Measurements from ENCODE around the gene TMEM121B. TPM values are rescaled to one million over a fixed set of nuclear protein-coding genes. Genes with fewer than 3 reads are reported as not detected.

TMEM121B gene
- total RNA-seq, 1 donor from 2014 or later, result 1.9 TPM

DNA sequence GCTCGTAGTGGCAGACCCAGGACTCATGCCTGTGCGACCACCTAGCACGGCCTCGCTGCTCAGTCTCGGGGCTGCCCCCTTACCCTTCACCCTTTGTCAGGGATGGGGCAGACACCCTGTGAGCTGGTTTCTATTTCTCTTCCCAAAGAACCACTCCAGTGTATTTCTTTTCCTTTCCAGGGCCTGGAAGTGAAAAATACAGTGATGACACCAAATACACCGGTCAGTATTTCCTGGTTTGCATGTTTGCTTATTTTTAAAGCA, 13.7 kb downstream of the TMEM121B start:
- DNase-seq (ENCODE audit: low read depth) (no peak), FAIRE-seq (no peak)
- Histone ChIP-seq H3K4me3 (ENCODE audit: insufficient read depth, low read depth, low read length) (no peak overlapping the region), H3K9ac (ENCODE audit: low read length) (no peak overlapping the region), H3K79me2 (ENCODE audit: insufficient read depth, low read length) (no peaks in the 10 kb centered on the region), H3K36me3 (ENCODE audit: insufficient read depth, low read length) (peaks cover 6% of the 10 kb centered on the region), H3K27me3 (ENCODE audit: insufficient read depth, low read length) (no peaks in the 10 kb centered on the region), H3K4me1 (ENCODE audit: insufficient read depth, low read length) (no peaks in the 10 kb centered on the region), H3K9me3 (ENCODE audit: insufficient read depth, low read depth, low read length) (no peaks in the 10 kb centered on the region), H3K27ac (ENCODE audit: low read depth, low read length) (no peak overlapping the region), H2AFZ (ENCODE audit: low read depth, low read length) (no peak overlapping the region), H3K4me2 (ENCODE audit: low read length) (no peak overlapping the region), H4K20me1 (ENCODE audit: insufficient read depth, low read length) (peaks cover 17% of the 10 kb centered on the region)
- no peaks in the 10 kb centered on the region for H3K9me3 Mint-ChIP-seq (ENCODE audit: unreplicated experiment)
- no peak overlapping the region for H3K4me3 Mint-ChIP-seq (ENCODE audit: unreplicated experiment)
- TF ChIP-seq, protein P1, sequence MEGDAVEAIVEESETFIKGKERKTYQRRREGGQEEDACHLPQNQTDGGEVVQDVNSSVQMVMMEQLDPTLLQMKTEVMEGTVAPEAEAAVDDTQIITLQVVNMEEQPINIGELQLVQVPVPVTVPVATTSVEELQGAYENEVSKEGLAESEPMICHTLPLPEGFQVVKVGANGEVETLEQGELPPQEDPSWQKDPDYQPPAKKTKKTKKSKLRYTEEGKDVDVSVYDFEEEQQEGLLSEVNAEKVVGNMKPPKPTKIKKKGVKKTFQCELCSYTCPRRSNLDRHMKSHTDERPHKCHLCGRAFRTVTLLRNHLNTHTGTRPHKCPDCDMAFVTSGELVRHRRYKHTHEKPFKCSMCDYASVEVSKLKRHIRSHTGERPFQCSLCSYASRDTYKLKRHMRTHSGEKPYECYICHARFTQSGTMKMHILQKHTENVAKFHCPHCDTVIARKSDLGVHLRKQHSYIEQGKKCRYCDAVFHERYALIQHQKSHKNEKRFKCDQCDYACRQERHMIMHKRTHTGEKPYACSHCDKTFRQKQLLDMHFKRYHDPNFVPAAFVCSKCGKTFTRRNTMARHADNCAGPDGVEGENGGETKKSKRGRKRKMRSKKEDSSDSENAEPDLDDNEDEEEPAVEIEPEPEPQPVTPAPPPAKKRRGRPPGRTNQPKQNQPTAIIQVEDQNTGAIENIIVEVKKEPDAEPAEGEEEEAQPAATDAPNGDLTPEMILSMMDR (IDR thresholded peaks at IDR 0.05; ENCODE audit: insufficient read depth, low read depth, low read length), result no peak
- no peak for TF ChIP-seq EZH2 (IDR thresholded peaks at IDR 0.05; ENCODE audit: insufficient read depth, low read length)
- H3K27me3 Mint-ChIP-seq (ENCODE audit: low read depth, unreplicated experiment), result no peaks in the 10 kb centered on the region
- H3K36me3 Mint-ChIP-seq (ENCODE audit: low read depth, unreplicated experiment), result peaks cover 31% of the 10 kb centered on the region
- H3K27ac Mint-ChIP-seq (ENCODE audit: unreplicated experiment), result no peak overlapping the region
- no peaks in the 10 kb centered on the region for H3K4me1 Mint-ChIP-seq (ENCODE audit: low read depth, unreplicated experiment)

- Histone ChIP-seq H3K4me2 (ENCODE audit: low read length) (no peak overlapping the region), H3K27ac (ENCODE audit: low read depth, low read length) (no peak overlapping the region), H3K79me2 (ENCODE audit: insufficient read depth, low read length) (no peaks in the 10 kb centered on the region), H3K4me1 (ENCODE audit: insufficient read depth, low read length) (no peaks in the 10 kb centered on the region), H3K27me3 (ENCODE audit: insufficient read depth, low read length) (no peaks in the 10 kb centered on the region), H3K4me3 (ENCODE audit: insufficient read depth, low read depth, low read length) (no peak overlapping the region), H3K9ac (ENCODE audit: low read length) (no peak overlapping the region), H2AFZ (ENCODE audit: low read depth, low read length) (no peak overlapping the region), H3K36me3 (ENCODE audit: insufficient read depth, low read length) (peaks cover 8% of the 10 kb centered on the region), H3K9me3 (ENCODE audit: insufficient read depth, low read depth, low read length) (no peaks in the 10 kb centered on the region), H4K20me1 (ENCODE audit: insufficient read depth, low read length) (peaks cover 15% of the 10 kb centered on the region)
- DNase-seq (ENCODE audit: low read depth), result no peak
- FAIRE-seq, result no peak
- no peaks in the 10 kb centered on the region for H3K27me3 Mint-ChIP-seq (ENCODE audit: low read depth, unreplicated experiment)
- no peak for TF ChIP-seq EZH2 (IDR thresholded peaks at IDR 0.05; ENCODE audit: insufficient read depth, low read length)
- TF ChIP-seq, protein P1 (IDR thresholded peaks at IDR 0.05; ENCODE audit: insufficient read depth, low read depth, low read length), result no peak
- H3K4me3 Mint-ChIP-seq (ENCODE audit: unreplicated experiment), result no peak overlapping the region
- H3K36me3 Mint-ChIP-seq (ENCODE audit: low read depth, unreplicated experiment), result peaks cover 36% of the 10 kb centered on the region
- H3K27ac Mint-ChIP-seq (ENCODE audit: unreplicated experiment), result no peak overlapping the region
- H3K4me1 Mint-ChIP-seq (ENCODE audit: low read depth, unreplicated experiment), result no peaks in the 10 kb centered on the region
- H3K9me3 Mint-ChIP-seq (ENCODE audit: unreplicated experiment), result no peaks in the 10 kb centered on the region
Measured at GRCh38 chr22:17106785-17107546, 14.2 kb downstream of the TMEM121B start.

DNA sequence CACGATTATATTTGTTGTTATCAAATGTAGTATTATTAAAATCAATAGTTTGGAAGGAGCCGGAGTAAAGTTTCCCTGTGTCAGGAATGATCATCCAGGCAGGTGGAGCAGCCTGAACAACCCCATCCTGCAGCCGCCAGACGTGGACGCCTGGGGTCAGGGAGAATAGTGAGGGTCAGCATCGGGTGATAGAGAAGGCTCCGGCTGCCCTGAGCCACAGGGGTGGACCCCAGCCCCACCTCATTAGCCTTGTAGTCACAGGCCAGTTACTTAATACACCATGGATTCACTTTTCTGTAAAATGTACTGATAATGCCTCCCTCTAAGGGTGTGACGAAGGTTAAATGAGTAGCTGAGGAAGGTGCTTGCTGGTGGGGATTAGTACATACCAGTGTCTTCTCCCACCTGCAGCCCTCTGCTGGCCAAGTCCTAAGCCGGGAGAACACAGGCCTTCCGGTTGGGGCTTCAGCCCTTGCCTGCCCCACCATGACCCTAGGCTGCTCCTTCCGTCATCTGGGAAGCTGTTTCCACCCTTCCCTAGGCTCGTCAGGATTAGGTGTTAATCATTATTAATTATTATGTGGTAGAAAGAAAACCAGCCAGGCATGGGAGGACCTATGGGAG, 14.9 kb downstream of the TMEM121B start:
- no peaks in the 10 kb centered on the region for H3K4me1 Mint-ChIP-seq (ENCODE audit: low read depth, unreplicated experiment)
- H3K4me3 Mint-ChIP-seq (ENCODE audit: unreplicated experiment), result no peak overlapping the region
- Histone ChIP-seq H3K4me3 (ENCODE audit: insufficient read depth, low read depth, low read length) (no peak overlapping the region), H2AFZ (ENCODE audit: low read depth, low read length) (no peak overlapping the region), H3K79me2 (ENCODE audit: insufficient read depth, low read length) (no peaks in the 10 kb centered on the region), H4K20me1 (ENCODE audit: insufficient read depth, low read length) (peaks cover 17% of the 10 kb centered on the region), H3K4me2 (ENCODE audit: low read length) (no peak overlapping the region), H3K9me3 (ENCODE audit: insufficient read depth, low read depth, low read length) (no peaks in the 10 kb centered on the region), H3K9ac (ENCODE audit: low read length) (no peak overlapping the region), H3K27ac (ENCODE audit: low read depth, low read length) (no peak overlapping the region), H3K36me3 (ENCODE audit: insufficient read depth, low read length) (peaks cover 11% of the 10 kb centered on the region), H3K4me1 (ENCODE audit: insufficient read depth, low read length) (no peaks in the 10 kb centered on the region), H3K27me3 (ENCODE audit: insufficient read depth, low read length) (no peaks in the 10 kb centered on the region)
- H3K36me3 Mint-ChIP-seq (ENCODE audit: low read depth, unreplicated experiment), result peaks cover 42% of the 10 kb centered on the region
- no peak for FAIRE-seq
- H3K27ac Mint-ChIP-seq (ENCODE audit: unreplicated experiment), result no peak overlapping the region
- H3K27me3 Mint-ChIP-seq (ENCODE audit: low read depth, unreplicated experiment), result no peaks in the 10 kb centered on the region
- H3K9me3 Mint-ChIP-seq (ENCODE audit: unreplicated experiment), result no peaks in the 10 kb centered on the region
- no peak for DNase-seq (ENCODE audit: low read depth)
- TF ChIP-seq, protein P1 (IDR thresholded peaks at IDR 0.05; ENCODE audit: insufficient read depth, low read depth, low read length), result no peak
- no peak for TF ChIP-seq EZH2 (IDR thresholded peaks at IDR 0.05; ENCODE audit: insufficient read depth, low read length)
